Activated naive CD4-positive, alpha-beta T cell treated with anti-CD3 and anti-CD28 coated beads, Interleukin-2, amount 50 U/mL, for 16 hours (primary cell): Measurements from ENCODE around the gene MLN.
"Not testable (repeated sequence)": the region's sequence is repeated elsewhere in the genome, so short reads cannot be mapped to it uniquely, and the experiment has no call there.

Source experiments
- DNase-seq: peaks from one replicate; pipeline ENCODE4 v3.0.0-alpha.2; 2020

Gene MLN

DNA sequence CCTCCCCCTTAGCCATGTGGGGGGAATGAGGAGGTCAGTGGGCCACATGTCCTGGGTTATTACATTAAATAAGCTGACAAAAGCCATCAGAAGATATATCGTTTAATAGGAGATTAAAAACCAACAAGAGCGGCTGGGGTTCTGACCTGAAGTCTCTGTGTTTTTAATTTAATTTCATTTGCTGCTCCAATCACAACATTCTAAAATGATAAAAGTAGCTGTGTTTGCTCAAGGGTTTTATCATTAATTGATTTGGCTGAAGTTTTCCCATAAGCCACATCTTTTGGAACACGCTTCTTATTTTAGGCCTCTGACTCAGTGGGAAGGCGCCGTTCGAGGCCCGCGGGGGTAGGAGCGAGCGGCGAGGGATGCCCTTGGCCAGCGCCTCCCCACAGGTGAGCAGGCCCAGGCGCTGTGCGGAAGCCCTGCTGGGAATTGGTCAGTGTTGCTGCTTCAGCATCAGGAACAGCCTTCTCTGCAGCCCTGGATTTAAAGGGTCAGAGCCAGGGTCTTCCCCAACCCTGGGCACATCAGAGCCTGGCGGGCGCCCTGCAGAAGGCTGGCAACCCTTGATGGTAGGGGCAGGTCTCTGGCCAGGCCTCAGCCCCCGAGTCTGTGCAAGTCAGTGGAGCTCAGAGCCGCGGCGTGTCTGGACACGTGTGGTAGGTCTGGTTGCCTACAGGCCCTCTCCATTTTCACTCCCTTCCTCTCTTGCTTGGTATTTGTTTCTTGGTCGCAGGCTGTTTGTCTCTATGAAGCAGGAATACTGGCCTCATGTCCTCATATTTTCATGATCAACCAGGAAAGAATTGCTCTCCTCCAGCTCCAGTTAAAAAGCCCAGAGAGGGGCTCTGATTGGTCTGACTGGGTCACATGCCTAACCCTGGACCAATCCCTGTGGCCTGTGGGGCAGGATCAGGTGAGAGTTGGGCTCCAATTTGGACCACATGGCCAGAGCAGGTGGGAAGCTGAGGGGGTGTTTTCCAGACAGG is 30.9 kb upstream of the MLN start:
- DNase-seq, result no peak

DNA sequence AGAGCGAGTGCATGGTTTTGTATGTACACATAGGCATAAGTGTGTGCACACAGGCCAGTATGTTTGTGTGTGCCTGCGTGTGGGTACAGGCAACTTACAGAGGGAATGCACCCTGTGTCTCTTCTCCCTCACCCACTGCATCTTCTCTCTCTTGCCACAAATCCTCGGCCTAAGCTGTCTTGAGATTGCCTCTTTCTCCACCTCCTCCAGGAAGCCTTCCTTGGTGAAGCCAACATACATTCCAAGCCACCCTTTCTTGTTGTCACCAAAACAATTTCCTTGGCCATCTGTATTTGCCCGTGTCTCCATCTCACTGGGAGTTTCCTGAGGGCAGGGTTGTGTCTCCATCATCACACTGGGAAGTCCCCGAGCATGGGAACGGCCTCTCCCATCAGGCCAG is 29.8 kb upstream of the MLN start:
- no peak for DNase-seq

DNA sequence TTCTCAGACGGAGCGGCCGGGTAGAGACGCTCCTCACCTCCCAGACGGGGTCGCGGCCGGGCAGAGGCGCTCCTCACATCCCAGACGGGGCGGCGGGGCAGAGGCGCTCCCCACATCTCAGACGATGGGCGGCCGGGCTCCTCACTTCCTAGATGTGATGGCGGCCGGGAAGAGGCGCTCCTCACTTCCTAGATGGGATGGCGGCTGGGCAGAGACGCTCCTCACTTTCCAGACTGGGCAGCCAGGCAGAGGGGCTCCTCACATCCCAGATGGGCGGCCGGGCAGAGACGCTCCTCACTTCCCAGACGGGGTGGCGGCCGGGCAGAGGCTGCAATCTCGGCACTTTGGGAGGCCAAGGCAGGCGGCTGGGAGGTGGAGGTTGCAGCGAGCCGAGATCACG is 29.0 kb upstream of the MLN start:
- not testable (repeated sequence) for DNase-seq

DNA sequence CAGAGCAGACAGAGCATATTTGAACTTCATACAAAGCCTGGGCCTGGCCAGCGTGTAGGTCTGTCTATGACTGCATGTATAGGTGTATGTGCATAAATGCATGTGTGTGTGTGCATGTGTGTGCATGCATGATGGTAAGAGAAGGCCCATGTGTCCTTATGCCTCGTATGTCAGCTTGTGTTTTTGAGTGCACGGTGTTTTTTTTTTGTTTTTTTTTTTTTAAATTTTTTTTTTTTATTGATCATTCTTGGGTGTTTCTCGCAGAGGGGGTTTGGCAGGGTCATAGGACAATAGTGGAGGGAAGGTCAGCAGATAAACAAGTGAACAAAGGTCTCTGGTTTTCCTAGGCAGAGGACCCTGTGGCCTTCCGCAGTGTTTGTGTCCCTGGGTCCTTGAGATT is 27.9 kb upstream of the MLN start:
- DNase-seq, result not testable (repeated sequence)

DNA sequence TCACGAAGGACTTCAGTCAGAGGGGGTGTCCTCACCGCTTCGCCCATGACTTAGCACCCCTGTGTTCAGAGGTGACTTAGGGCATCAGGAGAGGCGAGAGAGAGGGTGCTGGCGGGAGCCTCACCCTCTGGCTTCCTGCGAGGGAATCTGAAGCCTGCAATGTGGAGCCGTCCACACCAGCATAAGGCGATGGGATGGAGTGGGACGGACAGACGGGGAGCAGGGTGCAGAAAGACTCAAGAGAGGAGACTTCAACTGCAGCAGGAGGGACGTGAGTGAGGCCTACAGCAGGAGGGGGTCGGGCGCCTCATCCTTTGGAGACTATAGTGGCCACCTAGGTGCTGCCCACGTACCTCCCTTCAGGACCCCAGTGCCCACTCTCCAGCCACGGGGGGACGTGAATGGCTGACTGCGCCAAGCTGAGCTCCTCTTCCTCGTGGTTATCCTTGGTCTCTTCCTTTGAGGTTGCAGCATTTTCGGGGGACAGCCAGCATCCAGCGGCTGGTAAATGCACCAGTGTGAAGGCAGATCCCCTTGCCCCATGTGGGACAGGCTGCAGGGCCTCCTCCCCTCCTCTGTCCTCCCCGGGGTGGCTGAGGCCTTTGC is 26.9 kb upstream of the MLN start:
- no peak for DNase-seq

DNA sequence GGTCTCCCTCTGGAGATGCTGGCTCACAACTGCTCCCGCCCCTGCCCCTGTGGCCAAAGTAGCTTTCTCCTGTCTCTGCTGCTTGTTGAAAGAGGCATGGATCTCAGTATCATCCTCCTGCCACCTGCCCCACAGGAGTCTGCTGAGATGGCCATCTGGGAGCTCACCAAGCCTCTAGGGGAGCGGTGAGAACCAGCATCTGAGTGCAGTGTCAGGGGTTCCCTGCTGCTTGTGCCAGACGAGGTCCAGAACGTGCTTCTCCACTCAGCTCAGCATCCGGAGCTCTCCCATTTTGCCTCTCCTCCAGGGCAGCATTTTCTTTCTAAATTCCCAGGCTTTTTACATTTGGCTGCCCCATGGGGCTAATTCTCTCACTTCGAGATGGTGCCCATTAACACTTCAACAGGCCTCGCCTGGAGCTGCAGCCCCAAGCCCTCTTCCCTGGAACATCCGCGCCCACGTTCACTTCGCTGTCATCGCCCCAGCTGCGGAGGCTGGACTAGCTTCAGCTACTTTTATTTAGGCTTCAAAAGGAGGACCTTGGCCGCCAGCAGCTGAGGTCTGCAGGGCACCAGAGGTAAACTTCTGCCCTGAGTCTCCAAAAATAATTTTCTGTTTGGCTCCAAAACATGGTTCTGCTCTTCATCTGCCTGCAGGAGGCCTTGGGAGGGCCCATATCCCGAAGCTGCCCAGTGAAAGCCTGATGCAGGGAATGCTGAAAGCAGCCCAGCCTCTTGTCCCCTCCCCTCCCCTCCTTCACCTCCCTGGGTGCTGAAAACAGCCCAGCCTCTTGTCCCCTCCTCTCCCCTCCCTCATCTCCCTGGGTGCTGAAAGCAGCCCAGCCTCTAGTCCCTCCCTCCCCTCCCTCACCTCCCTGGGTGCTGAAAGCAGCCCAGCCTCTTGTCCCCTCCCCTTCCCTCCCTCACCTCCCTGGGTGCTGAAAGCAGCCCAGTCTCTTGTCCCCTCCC is 25.2 kb upstream of the MLN start:
- no peak for DNase-seq

DNA sequence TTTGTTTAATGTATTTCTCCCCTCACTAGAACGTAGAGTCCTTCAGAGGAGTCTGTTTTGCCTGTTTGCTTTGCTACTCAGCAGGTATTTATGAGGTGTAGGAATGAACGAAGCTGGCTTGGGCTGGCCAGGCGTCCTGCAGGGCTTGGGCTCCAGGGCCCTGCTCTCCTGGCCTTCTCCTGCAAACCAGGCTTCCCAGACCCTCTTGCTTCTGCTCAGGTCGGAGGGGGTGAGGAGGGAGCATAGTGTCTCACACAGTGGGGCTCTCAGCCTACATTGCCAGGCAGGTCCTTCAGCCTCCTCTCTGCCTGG is 24.6 kb upstream of the MLN start:
- no peak for DNase-seq

DNA sequence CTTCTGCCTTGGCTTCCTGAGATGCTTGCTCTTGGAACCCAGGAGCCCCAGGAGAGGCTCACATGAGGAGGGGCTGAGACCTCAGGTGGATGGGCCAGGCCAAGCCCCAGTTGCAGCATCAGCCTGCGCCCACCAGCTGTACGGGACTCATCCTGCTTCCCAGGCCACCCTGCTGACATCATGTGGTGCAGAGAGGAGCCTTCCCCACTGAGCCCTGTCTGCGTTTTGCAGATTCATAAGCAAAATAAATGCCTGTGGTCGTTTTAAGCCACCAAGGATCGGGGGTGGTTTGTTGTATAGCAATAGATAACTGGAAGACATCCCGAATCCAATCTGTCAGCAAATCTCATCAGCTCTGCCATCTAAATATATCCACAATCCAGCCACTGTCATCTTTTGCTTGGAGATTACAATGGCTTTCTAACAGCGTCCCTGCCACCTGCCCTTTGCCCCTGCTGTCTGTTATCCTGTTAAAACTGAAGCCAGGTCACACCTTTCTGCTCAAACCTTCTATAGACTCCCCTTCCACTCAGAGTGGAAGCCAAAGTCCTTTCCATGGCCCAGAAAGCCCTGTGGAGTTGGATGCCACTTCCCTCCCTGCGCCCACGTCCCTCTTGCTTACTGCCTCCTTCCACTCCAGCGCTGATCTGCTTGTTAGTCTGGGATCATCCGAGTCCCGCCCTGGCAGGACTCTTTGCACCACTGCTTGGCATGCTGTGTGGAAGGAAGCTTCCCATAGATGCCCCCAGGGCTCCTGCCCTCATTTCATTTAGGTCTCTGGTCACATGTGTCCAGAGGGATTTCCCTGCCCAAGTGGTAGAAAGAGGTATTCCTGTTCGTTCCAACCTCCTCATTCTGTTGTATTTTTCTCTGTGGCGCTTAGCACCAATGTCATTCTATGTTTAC is 24.0 kb upstream of the MLN start:
- DNase-seq, result no peak

DNA sequence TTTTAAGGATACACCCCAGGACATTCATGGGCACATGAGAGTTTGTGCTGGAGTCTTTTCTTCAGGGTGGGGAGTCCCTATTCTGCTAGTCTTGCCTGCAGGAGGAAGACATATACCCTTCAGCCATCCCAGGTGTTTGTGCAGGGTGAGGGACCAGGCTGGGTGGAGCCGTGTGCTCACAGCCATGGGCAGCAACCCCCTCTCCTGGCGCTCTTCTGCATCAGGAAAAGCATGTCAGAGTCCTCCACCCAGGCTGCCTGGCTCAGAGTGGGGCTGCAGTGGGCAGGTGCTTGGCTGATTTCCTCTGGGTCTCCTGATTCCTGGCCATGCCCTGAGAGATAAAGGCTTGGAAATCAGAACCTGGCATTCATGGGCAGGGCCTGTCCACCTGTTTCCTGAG is 22.7 kb upstream of the MLN start:
- no peak for DNase-seq

DNA sequence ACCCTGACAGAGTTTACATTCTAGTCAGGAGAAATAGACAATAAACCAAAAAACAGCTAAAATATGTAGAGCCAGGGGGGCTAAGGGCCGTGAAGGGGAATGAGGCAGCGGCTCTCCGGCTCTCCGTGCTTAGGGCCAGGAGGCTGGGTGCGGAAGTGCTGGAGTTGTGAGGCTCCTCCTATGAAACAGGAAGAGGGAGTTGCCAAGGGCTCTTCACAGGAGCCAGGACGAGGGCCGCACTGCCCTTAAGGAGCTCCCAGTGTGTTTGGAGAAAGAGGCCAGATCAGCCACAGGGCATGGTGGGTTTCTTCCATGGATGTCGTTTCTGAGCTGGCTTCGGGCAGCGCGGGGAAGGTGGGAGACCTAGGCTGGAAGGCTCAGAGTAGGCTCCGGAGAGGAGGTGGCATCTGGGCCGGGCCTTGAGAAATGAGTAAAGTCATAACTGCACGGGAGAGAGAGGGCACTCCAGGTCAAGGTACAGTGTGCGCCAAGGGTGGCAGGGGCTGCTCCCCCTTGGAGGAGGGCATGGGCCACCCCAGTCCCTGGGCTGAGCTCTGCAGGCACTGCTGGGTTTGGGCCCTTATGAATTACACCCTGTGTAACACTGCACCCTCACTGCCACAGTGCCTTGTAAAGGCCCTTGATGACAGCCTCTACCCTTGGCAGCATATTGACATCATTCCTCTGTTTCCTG is 20.8 kb upstream of the MLN start:
- DNase-seq, result no peak

DNA sequence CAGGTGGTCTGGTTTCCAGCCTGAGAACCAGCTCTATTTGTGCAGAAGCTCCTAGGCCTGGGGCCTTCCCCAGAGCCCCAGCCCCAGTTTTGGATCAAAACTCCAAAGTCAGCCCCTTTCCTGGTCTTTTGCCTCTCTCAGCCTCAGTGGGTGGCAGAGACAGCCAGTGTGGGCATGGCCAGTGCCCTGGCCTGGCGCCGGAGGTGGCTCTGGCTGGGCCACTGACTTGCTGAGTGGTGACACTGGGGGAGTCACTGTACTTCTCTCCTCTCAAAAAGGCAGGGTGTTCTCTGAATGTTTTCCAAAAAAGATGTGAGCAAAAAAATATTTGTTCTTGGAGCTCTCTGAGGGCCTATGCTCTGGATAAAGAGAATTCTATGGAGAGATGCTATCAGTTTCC is 20.0 kb upstream of the MLN start:
- no peak for DNase-seq

DNA sequence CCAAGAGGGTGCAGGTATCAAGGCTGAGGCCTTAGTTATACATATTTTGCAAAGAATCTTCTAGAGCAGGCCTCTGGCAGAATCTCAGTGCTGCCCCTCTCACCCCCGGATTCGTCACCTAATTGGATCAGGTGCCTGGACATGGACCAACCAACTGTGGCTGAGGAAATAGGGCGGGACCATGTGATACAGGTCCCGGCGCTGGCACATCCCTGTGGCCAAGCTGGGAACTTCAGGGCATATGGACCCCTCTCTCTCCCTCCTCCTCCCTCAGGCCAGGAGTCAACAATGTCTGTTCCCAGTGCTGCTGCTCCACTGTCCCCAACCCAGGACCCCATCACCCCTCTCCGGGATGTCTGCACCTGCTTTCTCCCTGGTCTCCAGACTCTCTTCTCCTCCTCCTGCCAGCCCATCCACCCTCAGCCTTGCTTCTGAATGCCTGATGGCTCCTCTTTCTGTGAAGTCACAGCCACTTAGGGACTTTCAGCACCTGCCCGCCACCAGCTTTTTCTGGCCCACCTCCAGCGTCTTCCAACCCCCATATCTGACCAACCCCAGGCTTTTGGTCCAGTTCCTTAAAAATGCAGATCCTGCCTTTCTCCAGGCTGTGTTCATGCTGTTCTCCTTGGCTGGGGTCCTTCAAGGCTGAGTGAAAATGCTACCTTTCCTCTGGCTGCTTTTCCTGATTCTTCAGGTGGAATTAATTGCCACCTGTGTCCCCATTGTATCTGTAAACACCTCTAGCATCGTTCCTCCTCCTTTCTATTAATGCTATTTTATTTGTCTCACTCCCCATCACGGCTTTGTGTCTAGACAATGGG is 19.0 kb upstream of the MLN start:
- no peak for DNase-seq

DNA sequence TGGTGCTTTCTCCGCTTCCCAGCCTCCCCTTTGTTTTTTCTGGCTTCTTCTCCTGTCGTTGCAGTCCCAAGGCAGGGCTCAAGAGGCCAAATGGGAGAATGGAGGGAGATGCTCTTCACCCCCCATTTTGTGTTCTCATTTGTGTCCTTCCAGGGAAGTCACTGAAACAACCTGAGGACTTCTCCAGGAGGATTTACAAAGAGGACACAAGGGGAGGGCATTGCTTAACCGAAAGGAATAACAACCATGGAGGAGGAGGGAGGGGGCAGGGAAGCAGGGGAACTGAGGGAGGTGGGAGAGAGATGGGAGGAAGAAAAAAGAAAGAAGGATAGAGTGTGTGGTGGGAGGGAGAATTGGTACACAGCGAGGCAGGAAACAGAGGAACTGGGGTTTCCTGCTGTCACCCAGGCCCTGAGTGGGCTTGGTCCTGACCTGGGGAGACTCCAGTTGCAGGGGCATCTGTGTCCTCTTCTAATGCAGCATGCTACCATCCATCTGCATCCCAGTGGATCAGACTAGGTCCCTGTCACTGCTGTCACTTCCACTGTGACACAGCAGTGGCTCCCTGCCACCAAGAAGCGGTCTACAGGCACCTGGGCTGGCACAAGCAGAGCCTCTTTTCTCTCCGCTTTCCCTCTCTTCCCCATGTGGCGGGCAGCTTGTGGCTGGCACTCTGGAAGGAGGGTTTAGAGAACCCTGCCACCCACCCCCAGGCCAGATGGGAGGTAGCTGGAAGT is 17.1 kb upstream of the MLN start:
- DNase-seq, result no peak

DNA sequence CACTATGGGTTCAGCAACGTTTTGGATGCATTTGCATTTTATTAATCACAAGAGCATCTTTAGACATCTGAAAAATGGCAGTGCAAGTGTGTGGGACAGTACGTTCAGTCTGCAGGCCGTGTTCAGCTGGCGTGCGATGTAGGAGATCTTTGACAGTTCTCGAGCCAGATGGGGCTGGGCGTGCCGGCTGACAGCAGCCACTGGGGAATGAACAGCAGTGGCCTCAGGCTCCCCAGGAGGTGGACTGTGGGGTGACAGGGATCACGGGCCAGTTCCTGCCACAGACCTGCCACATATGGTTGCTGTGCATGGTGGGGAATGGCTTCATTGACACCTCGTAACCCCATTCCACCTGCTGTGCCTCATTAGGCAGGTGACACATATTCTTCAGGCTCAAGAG is 16.4 kb upstream of the MLN start:
- DNase-seq, result no peak

DNA sequence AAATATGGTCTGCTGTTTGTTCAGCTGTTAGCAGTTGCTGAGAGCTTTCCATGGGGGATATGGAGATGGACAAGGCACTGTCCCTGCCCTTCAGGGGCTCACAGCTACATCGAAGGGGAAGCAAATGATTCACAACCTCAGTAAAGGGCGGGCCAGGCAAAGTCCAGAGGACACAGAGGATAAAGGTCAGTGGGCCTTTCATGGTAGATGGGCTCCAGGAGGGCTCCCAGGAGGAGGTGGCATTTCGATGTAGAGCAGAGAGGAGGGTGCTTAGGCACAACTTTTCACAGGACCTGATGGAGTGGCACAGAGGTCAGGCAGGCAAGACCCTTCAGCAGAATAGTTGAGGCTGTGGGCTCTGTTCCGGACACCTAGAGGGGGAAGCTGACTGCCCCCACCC is 15.2 kb upstream of the MLN start:
- no peak for DNase-seq

DNA sequence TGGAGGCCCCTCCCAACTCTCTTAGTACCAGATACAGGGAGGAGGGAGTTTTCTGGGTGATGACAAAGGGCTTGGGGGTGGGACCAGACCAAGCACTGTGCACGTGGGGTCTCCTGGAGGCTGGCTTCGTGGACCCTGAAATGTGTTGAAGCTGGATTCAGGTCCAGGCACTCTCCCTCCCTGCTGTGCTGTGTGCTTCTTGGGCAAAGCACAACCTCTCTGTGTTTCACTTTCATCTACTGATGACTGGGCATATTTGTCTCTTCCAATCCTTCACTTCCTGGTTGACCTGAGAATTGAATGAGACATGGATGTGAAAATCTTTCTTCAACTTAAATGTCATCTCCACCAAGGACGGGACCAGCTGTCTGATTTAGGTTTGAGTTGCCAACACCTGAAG is 14.5 kb upstream of the MLN start:
- DNase-seq, result no peak

DNA sequence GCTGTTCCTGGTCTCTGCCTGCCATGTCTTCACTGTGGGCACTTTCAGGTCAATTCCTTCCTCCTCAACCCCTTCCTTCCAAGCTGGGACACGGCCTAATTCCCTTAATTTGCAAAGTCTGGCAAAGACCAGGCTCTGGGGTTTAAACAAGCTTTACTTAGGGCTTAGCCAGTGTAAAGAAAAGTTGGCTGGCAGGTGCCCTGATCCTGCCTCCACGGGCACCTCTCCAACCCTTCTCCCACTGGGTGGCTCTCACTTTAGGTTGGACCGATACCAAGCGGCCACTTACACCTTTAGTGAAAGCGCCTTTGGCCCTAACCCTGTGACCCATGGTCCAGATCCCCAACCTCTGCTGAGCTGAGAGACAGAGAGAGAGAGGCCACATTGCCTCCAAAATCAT is 13.7 kb upstream of the MLN start:
- DNase-seq, result no peak

DNA sequence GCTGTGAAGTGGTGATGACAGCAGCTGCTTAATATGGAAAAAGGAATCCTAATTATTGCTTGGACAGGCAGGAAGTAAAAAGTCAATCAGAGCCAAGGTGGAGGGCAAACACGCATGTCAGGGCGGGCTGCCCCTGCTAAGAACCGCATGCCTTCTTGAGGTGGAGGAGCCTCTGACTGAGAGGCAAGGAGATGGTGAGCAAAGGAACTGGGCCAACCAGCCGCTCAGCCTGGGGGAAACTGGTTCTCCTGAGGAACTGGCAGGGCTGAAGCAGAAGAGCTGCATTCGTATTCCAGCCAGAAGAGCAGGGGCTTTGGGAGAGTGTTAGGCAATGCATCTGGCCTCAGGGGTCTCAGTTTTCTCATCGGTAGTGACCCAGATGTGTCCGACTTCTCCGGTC is 13.1 kb upstream of the MLN start:
- DNase-seq, result no peak

DNA sequence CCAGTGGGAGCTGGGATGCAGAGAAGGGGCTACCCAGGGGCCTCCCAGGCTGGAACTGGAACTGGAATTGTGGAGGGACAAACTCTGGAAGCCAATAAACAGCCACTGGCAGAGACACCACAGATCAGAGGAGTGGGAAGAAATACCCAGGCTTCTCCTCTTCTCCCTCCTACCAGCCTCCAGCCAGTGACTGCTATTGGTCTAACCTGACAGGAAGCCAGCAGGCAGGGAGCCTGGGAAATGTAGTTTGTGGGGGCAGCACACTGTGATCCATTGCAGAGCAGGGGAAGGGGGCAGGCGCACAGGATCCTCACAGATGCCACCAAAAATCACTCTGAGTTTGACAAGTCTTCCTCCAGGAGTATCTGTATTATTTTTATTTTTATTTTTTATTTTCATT is 12.1 kb upstream of the MLN start:
- DNase-seq, result no peak
